Iris pigment epithelial cell (primary cell): ENCODE data around the gene KCNN4.
"Not testable (repeated sequence)": the region's sequence is repeated elsewhere in the genome, so short reads cannot be mapped to it uniquely, and the experiment has no call there.

Experiments
- DNase-seq: peaks from one replicate; pipeline ENCODE4 v3.0.0-alpha.2; 2011; ENCODE audit warnings: low read depth

Gene KCNN4

DNA sequence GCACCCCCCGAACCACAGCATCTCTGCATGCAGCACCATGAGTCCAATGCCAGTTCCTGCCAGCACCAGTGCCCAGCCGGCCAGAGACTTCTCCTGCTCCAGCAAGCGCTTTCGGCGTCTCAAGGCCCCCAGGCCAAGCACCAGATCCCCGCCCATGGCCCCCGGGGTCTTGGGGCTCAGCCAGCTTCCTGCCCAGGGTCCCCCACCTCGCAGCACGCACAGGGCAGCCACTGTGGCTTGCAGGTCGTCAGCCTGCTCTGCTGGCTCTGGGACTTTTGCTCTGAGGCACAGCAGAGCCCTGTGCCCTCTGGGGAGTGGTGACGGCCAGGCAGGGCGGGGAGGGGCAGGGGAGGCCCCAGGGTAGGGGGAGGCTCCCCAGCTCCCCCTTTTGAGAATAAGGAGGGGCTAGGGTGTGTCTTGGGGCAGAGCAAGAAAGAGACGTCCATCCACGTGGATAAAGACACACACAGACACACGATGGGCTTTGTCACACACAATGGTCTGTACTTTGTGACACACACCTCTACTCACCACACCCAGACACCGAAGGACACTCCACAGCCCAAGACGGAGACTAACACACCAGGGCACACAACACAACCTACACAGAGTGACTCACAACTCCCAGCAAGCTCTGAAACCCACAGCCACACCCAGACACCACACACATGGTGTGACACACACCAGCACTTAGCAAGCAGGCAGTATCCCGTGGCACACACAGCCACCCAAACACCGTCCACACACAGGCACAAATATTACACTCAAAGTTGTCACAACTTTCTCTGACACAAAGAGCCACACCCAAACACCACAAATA is at the start of gene KCNN4:
KCNN4 (minus strand) TSS at position 268 of the 820 bp plus-strand sequence; CDS start at position 156, 112 bp downstream.
- peak; percentile 74 for DNase-seq

DNA sequence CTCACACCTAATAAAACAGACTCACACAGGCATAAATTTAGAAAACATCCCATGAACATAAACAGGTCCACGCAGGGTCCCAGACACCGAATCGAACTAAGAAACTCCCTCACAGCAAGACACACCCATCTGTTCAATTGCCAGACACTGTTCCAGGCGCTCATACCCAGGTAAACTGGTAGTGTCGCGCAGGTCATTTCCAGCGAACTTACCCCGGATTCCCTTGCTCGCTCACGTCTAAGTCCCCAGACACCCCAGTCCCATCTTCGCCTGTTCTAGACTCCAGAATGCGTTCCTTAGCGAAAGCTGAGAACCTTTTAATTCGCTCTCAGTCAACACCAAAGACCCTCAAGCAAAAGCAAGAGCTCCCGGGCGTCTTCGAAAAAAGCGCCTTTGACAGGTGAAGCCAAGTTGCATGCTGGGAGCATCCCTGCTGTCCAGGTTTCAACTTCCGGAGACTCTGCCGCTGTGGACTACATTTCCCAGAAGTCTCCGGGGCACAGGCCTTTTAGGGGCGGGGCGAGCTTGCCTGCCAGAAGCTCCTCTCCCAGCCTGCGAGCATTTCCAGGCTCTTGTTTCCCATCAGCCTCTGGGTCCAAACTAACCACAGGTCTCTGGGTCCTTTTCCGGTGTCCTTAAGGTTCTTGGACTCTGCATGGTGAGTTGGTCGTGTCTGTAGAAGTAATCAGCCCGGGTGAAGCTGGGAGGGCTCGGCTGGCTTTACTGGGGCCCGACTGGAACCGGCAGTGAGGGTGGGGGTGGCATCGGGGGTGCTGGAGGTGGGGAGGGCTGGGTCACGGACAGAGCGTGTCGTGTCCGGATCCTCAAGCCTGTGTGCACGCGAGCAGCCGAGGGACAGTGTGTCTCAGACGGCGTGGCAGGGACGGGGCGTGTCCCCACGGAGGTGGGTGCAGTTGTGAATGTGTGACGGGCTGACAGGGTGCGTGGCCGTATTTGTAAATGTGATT is 46.3 kb upstream of the KCNN4 start, which contains the start of gene ZNF283:
ZNF283 (plus strand) TSS at position 535 of the 968 bp plus-strand sequence. CDS start 6,184 bp downstream, outside the sequence.
- peak; percentile 91 for DNase-seq

GRCh38 chr19:43824572-43824971 is 43.8 kb upstream of the KCNN4 start:
- DNase-seq = peak; percentile 51

DNA sequence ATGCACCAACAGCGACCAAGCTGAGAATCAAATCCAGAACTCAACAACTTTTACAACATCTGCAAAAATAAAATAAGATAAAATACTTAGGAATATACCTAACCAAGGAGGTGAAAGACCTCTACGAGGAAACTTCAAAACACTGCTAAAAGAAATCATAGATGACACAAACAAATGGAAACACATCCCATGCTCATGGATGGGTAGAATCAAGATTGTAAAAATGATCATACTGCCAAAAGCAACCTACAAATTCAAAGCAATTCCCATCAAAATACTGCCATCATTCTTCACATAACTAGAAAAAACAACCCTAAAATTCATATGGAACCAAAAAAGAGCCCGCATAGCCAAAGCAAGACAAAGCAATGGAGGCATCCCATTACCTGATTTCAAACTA is 43.1 kb upstream of the KCNN4 start:
- not testable (repeated sequence) for DNase-seq

DNA sequence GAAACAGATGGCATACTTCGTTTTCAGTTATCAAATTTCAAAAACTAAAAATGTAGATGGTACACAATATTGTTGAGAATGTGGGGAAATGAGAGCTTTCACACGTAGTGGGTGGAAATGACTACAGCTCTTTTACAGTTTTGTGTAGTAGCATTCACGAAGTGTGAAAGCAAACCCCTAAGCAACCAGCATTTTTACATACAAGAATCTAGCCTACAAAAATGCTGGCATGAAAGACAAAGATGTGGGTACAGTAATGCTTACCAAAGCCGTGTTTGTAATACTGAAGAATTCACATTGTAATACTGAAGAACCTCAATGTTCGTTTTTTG is 40.1 kb upstream of the KCNN4 start:
- no peak for DNase-seq

- DNase-seq = peak; percentile 56
These were observed 39.5 kb upstream of the KCNN4 start for GRCh38 chr19:43820098-43820883.

GRCh38 chr19:43818500-43818899 is 37.7 kb upstream of the KCNN4 start:
- DNase-seq = no peak

GRCh38 chr19:43817454-43817853 is 36.7 kb upstream of the KCNN4 start:
- not testable (repeated sequence) for DNase-seq

DNA sequence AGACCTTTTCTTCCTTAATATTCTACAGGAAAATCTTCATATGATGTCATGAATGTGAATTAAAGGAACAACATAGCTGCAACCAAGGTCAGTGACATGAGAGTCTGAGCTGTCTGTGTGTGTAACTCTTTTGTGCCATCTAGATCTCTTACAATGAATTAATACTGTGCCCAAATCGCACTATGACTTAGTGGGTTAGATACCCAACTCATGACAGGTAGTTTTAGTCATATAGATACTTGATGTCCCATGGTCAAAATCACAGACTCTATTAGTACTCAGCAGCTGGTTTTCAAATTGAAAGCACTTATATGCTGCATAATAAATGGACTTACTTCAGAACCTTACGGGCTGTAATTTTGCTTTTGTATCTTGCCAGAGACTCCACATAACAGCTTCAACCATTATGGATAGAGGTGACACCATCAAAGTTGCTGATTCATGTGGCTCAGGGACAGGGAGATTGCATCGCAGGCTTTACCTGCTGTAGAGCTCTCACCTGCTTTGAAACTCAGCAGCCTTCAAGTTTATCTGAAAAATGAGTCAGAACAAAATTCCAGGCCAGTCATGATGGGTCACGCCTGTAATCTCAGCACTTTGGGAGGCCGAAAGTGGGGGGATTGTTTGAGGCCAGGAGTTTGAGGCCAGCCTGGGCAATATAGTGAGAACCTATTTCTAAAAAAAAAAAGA is 34.0 kb upstream of the KCNN4 start:
- DNase-seq = no peak

DNA sequence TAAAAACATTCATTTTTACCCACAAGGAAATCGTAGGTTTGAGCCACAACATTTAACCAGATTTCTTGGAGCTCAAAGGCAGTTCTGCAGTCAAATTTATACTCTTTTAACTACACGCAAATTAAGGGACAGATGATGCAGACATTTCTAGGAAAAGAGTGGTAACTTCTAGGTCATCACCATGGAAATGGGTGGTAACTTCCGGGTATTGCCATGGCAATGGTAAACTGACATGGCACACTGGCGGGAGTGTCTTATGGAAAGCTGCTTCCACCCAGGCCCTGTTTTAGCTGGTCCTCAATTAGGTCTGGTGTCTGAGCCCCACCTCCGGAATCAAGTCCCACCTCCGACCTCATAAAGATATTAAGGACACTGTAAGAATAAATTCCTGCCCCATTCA is 31.9 kb upstream of the KCNN4 start:
- DNase-seq = no peak

DNA sequence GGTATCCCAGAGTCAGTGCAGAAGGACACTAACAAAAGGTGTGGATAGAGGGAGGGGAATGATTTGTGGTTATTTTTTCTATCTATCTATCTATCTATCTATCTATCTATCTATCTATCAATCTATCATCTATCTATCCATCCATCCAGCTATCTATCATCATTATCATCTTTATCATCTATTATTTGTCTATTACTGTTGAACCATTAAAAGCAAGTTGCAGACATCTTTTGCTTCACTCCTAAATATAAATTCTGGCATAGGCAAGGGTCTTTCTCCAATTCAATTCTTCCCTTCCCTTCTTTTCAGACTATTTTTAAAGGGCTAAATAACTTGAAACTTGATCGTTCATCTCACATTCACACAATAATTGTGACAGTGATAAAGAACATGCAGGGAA is 31.5 kb upstream of the KCNN4 start:
- no peak for DNase-seq

DNA sequence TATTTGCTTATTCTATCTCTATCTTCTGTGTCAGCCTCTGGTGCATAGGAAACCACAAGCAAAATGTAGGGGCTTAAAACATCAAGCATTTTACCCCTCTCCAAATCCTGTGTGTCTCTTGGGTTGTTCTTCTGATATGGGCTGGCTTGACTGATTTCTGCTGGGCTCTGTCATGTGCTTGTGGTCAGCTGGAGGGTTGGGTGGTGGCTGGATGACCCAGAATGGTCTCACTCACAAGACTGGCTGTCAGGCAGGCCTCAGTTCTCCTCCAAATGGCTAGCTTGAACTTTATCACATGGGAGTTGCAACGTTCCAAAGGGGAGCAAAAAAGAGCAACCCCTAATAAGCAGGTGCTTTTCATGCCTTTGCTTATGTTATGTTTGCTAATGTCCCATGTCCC is 31.1 kb upstream of the KCNN4 start:
- no peak for DNase-seq

DNA sequence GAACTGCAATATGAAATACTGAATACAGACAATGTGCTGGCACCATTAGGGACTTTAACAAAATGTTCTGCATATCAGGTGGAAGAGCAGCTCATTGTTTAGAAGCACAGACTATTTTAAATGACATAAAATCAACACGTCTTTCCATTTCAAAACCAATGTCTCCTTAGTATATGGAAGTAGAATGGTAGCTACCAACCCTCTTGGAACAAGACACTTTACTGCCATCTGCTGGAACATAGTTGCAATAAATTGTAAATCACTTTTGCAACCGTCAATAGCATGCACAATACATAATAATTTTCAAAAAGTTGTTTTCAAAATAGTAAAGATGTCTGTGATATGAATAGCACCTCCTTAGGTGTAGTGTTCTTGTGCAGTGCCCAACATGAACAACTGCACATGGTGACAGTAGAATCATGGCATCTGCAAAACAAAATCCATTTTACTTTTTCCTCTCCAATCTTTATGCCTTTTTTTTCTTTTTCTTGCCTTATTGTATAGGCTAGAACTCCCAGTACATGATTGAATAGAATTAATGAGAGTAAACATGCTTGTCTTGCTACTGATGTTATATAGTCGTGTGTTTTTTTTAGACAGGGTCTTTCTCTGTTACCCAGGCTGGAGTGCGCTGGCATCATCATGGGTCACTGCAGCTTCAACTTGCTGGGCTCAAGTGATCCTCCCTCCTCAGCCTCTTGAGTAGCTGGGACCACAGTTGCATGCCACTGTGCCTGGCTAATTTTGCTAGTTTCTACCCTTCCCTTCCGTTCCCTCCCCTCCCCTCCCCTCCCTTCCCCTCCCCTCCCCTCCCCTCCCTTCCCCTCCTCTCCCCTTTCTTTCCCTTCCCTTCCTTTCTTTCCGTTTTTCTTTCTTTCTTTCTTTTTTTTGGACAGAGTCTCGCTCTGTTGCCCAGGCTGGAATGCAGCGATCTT is 29.3 kb upstream of the KCNN4 start:
- DNase-seq = peak; percentile 70

- no peak for DNase-seq
These were observed 26.9 kb upstream of the KCNN4 start for GRCh38 chr19:43807651-43808050.

- DNase-seq = no peak
These were observed 26.1 kb upstream of the KCNN4 start for GRCh38 chr19:43806848-43807247.

DNA sequence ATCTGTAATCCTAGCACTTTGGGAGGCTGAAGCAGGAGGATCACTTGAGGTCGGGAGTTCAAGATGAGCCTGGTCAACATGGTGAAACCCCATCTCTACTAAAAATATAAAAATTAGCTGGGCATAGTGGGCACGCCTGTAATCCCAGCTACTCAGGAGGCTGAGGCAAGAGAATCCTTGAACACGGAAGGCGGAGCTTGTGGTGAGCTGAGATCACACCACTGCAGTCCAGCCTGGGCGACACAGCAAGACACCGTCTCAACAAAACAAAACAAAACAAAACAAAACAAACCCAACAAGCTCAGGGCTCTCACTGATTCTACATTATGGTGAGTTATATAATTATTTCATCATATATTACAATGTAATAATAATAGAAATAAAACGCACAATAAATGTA is 25.6 kb upstream of the KCNN4 start:
- DNase-seq = not testable (repeated sequence)

GRCh38 chr19:43804432-43804831 is 23.7 kb upstream of the KCNN4 start:
- DNase-seq = no peak

GRCh38 chr19:43802216-43802951 is 21.6 kb upstream of the KCNN4 start, which contains the start of gene LYPD5:
Gene LYPD5, minus strand, starts transcription at chr19:43802447. Its CDS starts 67 bp downstream, at chr19:43802380.
- DNase-seq = no peak

DNA sequence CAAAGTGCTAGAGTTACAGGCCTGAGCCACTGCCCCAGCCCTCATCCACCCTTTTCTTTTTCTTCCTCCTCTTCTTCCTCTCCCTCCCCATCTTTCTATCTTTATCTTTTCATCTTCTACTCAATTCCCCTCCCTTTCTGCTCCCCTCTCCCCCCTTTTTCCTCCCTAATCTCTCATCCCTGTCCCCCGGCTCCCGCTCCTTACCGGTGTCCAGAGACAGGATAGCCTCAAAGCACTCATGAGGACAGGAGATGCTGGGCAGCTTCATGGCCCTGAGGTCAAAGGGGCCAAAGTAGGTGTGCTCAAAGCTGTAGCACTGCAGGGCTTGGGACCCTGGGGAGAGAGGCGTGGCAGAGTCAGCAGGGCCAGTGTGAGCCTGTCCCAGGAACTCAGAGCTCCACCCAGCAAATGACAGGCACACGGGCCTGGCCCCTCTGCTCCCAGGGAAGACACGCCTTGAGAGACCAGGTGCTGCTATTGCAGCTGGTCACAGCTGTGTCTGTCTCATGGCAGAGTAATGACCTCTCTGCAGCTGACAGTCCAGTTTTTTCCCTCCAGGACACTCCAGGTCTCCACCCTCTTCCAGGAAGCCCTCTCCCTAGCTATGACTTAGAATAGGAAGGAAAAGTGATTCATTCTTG is 18.8 kb upstream of the KCNN4 start:
- DNase-seq = no peak
